Endothelial cell of umbilical vein (primary cell): ENCODE measurements around the gene FAM120C. TPM values are rescaled to one million over a fixed set of nuclear protein-coding genes. Genes with fewer than 3 reads are reported as not detected.

ENCODE experiments used
- BruUV-seq: library from RNA; stranded (reverse); fragments of 400-500 nt; replicated peaks from 2 replicates; lab custom pipeline; 2021; lab: Mats Ljungman, UMichigan
- CTCF ChIA-PET: fragments of 300-600, 350-600 bp; sonication (Branson Sonifier 250); formaldehyde crosslinking; loops from one replicate; lab custom pipeline; 2021; ENCODE audit warnings: antibody characterized with exemption, inconsistent platforms; lab: Charles Lee
- POLR2A ChIA-PET: fragments of 300-600, 350-600 bp; sonication (Branson Sonifier 250); formaldehyde crosslinking; loops from one replicate; lab custom pipeline; 2021; ENCODE audit warnings: antibody characterized with exemption, inconsistent platforms; lab: Charles Lee
- DNase-seq: peaks from one replicate; pipeline ENCODE4 v3.0.0-alpha.2; 2011; ENCODE audit warnings: low read depth, low spot score
- FAIRE-seq: peaks from 2 replicates; lab custom pipeline; 2011; peaks lifted over from hg19 to GRCh38; lab: Jason Lieb, UNC
- H2AFZ ChIP-seq: 2 replicates; pipeline ENCODE4 v1.6.0; 2012; ENCODE audit warnings: low read depth, low read length, control low read depth, inconsistent platforms
- H3K27ac ChIP-seq: 2 replicates; pipeline ENCODE4 v1.5.1; 2011; ENCODE audit warnings: low read depth, mild to moderate bottlenecking, control low read depth, low read length, moderate library complexity; ENCODE audit not compliant: insufficient read depth
- H3K27me3 ChIP-seq, 2 experiments: 2 replicates each; pipeline versions ENCODE4 v1.6.0 to v1.6.1; 2011; ENCODE audit warnings: low read length in 2 of 2, mixed read lengths in 1 of 2; ENCODE audit not compliant: control insufficient read depth in 2 of 2, insufficient read depth in 2 of 2
- H3K36me3 ChIP-seq, 2 experiments: 2 replicates in 1 of 2; 3 replicates in 1 of 2; pipeline ENCODE4 v1.5.1; 2011; ENCODE audit warnings: low read length in 2 of 2, mild to moderate bottlenecking in 1 of 2, moderate library complexity in 1 of 2; ENCODE audit not compliant: control insufficient read depth in 2 of 2, insufficient read depth in 2 of 2; ENCODE audit errors: extremely low read depth in 1 of 2
- H3K4me1 ChIP-seq: 3 replicates; pipeline ENCODE4 v1.5.1; 2011; ENCODE audit warnings: mild to moderate bottlenecking, low read length; ENCODE audit not compliant: control insufficient read depth, insufficient read depth; ENCODE audit errors: extremely low read depth
- H3K4me2 ChIP-seq: 2 replicates; pipeline ENCODE4 v1.6.1; 2011; ENCODE audit warnings: low read length, control low read depth, mixed read lengths; ENCODE audit not compliant: insufficient read depth
- H3K4me3 ChIP-seq, 3 experiments: fragments of 200-600 bp in 1 of 3; sonication (generic), shearing (Covaris generic) in 1 of 3; replicated peaks in 1 of 3; 2 replicates each; pipeline ENCODE4 v1.5.1; 2011 to 2016; ENCODE audit warnings: control low read depth in 3 of 3, low read length in 3 of 3, mild to moderate bottlenecking in 2 of 3, inconsistent platforms in 1 of 3, low read depth in 1 of 3, moderate library complexity in 1 of 3; ENCODE audit not compliant: insufficient read depth in 1 of 3
- H3K79me2 ChIP-seq: 2 replicates; pipeline ENCODE4 v1.6.0; 2012; ENCODE audit warnings: low read length, inconsistent platforms; ENCODE audit not compliant: control insufficient read depth, insufficient read depth
- H3K9ac ChIP-seq: replicated peaks from 2 replicates; pipeline ENCODE3; 2011; ENCODE audit warnings: low read length, control low read depth; ENCODE audit not compliant: insufficient read depth; ENCODE audit errors: extremely low read depth
- H3K9me1 ChIP-seq: replicated peaks from 3 replicates; pipeline ENCODE4 v1.6.0; 2011; ENCODE audit warnings: mild to moderate bottlenecking, low read length; ENCODE audit not compliant: control insufficient read depth, insufficient read depth; ENCODE audit errors: extremely low read depth
- H3K9me3 ChIP-seq: replicated peaks from 2 replicates; pipeline ENCODE4 v1.5.1; 2012; ENCODE audit warnings: low read length, inconsistent platforms; ENCODE audit not compliant: control insufficient read depth, insufficient read depth
- H4K20me1 ChIP-seq: replicated peaks from 2 replicates; pipeline ENCODE3; 2011; ENCODE audit warnings: mild to moderate bottlenecking, low read length; ENCODE audit not compliant: control insufficient read depth, insufficient read depth; ENCODE audit errors: extremely low read depth
- EZH2 ChIP-seq: IDR thresholded peaks from 2 replicates; pipeline ENCODE4 v1.6.1; 2012; ENCODE audit warnings: borderline replicate concordance, low read depth, mild to moderate bottlenecking, moderate library complexity, low read length, inconsistent platforms; ENCODE audit not compliant: severe bottlenecking
- FOS ChIP-seq: IDR thresholded peaks from 2 replicates; pipeline ENCODE4 v1.6.1; 2011; ENCODE audit warnings: mild to moderate bottlenecking, low read length, moderate library complexity, borderline replicate concordance; ENCODE audit not compliant: insufficient read depth
- GATA2 ChIP-seq: IDR thresholded peaks from 2 replicates; pipeline ENCODE4 v1.7.0; 2011; ENCODE audit warnings: low read depth, mild to moderate bottlenecking, moderate library complexity, mixed read lengths, low read length; ENCODE audit not compliant: insufficient read length, insufficient read depth
- JUN ChIP-seq: IDR thresholded peaks from 2 replicates; pipeline ENCODE4 v1.6.1; 2011; ENCODE audit warnings: borderline replicate concordance, low read depth; ENCODE audit not compliant: insufficient read length, insufficient read depth
- MYC ChIP-seq: IDR thresholded peaks from one replicate; pipeline ENCODE4 v1.6.1; 2011; ENCODE audit warnings: mild to moderate bottlenecking, low read depth, low read length
- POLR2A ChIP-seq: IDR thresholded peaks from 2 replicates; pipeline ENCODE4 v1.6.1; 2012; ENCODE audit warnings: low read depth, mild to moderate bottlenecking, control low read depth, low read length
- POLR2AphosphoS5 ChIP-seq: IDR thresholded peaks from 2 replicates; pipeline ENCODE4 v1.6.1; 2012; ENCODE audit warnings: low read depth, mild to moderate bottlenecking, control low read depth, low read length, moderate library complexity; ENCODE audit not compliant: insufficient read depth
- dilution Hi-C: fragments of 300-500 bp; cut with MboI; formaldehyde crosslinking; loops from one replicate; pipeline ENCODE4 v1.15.0; 2019; ENCODE audit warnings: low sequenced_read_pairs; ENCODE audit not compliant: extremely low pct_ligation_motif_present
- intact Hi-C: fragments of 100-400 bp; cut with micrococcal nuclease; formaldehyde crosslinking; loops from one replicate; pipeline ENCODE4 v1.10.0; 2022
- polyA plus RNA-seq, 4 experiments: library from polyadenylated mRNA; depleted of rRNA in 3 of 4; stranded (reverse) in 3 of 4; unstranded in 1 of 4; fragments of >200 nt; gene quantifications; 2 replicates each; pipeline versions ENCODE4 v1.2.1 to v1.2.3, GENCODE V29; 2011 to 2012; ENCODE audit warnings: missing spikeins in 1 of 4
- total RNA-seq: library from RNA; stranded (reverse); gene quantifications from 2 replicates; pipeline ENCODE4 v1.2.3, GENCODE V29; 2021
- TF ChIP-seq, protein P1 (sequence below), 2 donors: IDR thresholded peaks; 1 replicate in 1 of 2; 2 replicates in 1 of 2; pipeline ENCODE4 v1.5.1; 2011; ENCODE audit warnings: low read length in 2 of 2, mild to moderate bottlenecking in 2 of 2, moderate library complexity in 2 of 2, control low read depth in 1 of 2, inconsistent platforms in 1 of 2, low read depth in 1 of 2; ENCODE audit not compliant: insufficient read depth in 1 of 2; ENCODE audit errors: extremely low read depth in 1 of 2
- TF ChIP-seq, protein P2 (sequence below): IDR thresholded peaks from 2 replicates; pipeline ENCODE4 v1.6.1; 2011; ENCODE audit not compliant: insufficient read depth, insufficient read length

FAM120C gene
- total and polyA plus RNA-seq, 2 donors (not counting 3 experiments of a cell fraction or from before 2014, with no cell fraction given): 4.2 to 11.4 TPM

DNA sequence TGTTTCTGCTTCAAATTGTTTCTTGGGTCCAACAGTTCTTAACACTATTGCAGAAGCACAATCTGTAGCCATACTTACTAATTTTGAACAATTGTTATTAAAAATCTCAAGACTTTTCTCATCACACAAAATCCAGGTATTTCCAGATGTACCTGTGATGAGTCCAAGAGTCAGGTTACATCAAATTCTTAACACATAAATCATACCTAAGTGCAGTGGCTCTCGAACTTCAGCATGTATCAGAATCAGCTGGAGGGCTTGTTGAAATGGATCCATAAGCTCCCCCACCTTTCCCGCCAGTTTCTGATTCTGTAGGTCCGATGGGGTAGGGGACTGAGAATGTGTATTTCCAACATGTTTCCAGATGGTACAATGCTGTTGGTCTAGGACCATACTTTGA, 10.6 kb downstream of the FAM120C start:
- BruUV-seq: no TSS peak
- no peak overlapping the region for H3K4me2 ChIP-seq
- no peaks in the 10 kb centered on the region for H4K20me1 ChIP-seq
- no peaks in the 10 kb centered on the region for H3K27me3 ChIP-seq
- H3K9me1 ChIP-seq: no peaks in the 10 kb centered on the region
- FAIRE-seq (no peak), DNase-seq (no peak)
- peaks cover 31% of the 10 kb centered on the region for H3K79me2 ChIP-seq
- no peak overlapping the region for H2AFZ ChIP-seq
- no peaks in the 10 kb centered on the region for H3K9me3 ChIP-seq
- H3K27ac ChIP-seq: no peak overlapping the region
- peaks cover 4% of the 10 kb centered on the region for H3K4me1 ChIP-seq
- no peak overlapping the region for H3K4me3 ChIP-seq
- dilution Hi-C loops: no loop called here
- POLR2A ChIA-PET: no interaction called here
- no peak overlapping the region for H3K9ac ChIP-seq
- CTCF ChIA-PET: interaction anchor here (1.1 kb wide), 1 partner anchor 36 kb away, joined by 3 read pairs; no protein-coding TSS in a partner anchor
- TF ChIP-seq POLR2A (no peak), JUN (no peak), GATA2 (no peak), MYC (no peak), POLR2AphosphoS5 (no peak), EZH2 (no peak), FOS (no peak)
- TF ChIP-seq, protein P1, sequence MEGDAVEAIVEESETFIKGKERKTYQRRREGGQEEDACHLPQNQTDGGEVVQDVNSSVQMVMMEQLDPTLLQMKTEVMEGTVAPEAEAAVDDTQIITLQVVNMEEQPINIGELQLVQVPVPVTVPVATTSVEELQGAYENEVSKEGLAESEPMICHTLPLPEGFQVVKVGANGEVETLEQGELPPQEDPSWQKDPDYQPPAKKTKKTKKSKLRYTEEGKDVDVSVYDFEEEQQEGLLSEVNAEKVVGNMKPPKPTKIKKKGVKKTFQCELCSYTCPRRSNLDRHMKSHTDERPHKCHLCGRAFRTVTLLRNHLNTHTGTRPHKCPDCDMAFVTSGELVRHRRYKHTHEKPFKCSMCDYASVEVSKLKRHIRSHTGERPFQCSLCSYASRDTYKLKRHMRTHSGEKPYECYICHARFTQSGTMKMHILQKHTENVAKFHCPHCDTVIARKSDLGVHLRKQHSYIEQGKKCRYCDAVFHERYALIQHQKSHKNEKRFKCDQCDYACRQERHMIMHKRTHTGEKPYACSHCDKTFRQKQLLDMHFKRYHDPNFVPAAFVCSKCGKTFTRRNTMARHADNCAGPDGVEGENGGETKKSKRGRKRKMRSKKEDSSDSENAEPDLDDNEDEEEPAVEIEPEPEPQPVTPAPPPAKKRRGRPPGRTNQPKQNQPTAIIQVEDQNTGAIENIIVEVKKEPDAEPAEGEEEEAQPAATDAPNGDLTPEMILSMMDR (IDR thresholded peaks at IDR 0.05; ENCODE audit: extremely low read depth in 1 of 2, insufficient read depth in 1 of 2, low read depth in 1 of 2, low read length in 2 of 2): no peak
- TF ChIP-seq, protein P2, sequence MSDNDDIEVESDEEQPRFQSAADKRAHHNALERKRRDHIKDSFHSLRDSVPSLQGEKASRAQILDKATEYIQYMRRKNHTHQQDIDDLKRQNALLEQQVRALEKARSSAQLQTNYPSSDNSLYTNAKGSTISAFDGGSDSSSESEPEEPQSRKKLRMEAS: no peak
- no peaks in the 10 kb centered on the region for H3K36me3 ChIP-seq
- intact Hi-C loops: no loop called here
